Left lung (tissue), 14 donors: ENCODE measurements around the gene DDX24. TPM values are rescaled to one million over a fixed set of nuclear protein-coding genes. Genes with fewer than 3 reads are reported as not detected.

Experiments used
- ATAC-seq: fragments of 200-7000 bp; cut with Tn5 transposase; one replicate; pipeline ENCODE4 v1.9.1; 2020; ENCODE audit warnings: moderate library complexity
- DNase-seq, 4 donors: peaks; one replicate each; pipeline ENCODE4 v3.0.0-alpha.2; 2013 to 2020
- H3K27ac ChIP-seq, 2 donors: fragments of 200-600 bp; sonication (generic) in 1 of 2; one replicate each; pipeline versions ENCODE4 v1.5.0 to v1.8.0; 2020 to 2021
- H3K27me3 ChIP-seq, 2 donors: fragments of 200-600 bp; sonication (generic) in 1 of 2; one replicate each; pipeline versions ENCODE4 v1.5.0 to v1.8.0; 2020 to 2021
- H3K36me3 ChIP-seq, 2 donors: fragments of 200-600 bp; sonication (generic) in 1 of 2; one replicate each; pipeline versions ENCODE4 v1.5.0 to v1.8.0; 2020 to 2021
- H3K4me1 ChIP-seq, 2 donors: fragments of 200-600 bp; one replicate each; pipeline ENCODE4 v1.8.0; 2021
- H3K4me3 ChIP-seq, 2 donors: fragments of 200-600 bp; sonication (generic) in 1 of 2; one replicate each; pipeline versions ENCODE4 v1.5.0 to v1.8.0; 2020 to 2021; ENCODE audit warnings: mild to moderate bottlenecking in 1 of 2
- H3K9me3 ChIP-seq, 2 donors: fragments of 200-600 bp; sonication (generic) in 1 of 2; one replicate each; pipeline versions ENCODE4 v1.5.0 to v1.8.0; 2020 to 2021
- intact Hi-C, 2 donors: fragments of 100-400 bp; cut with DNase I; formaldehyde crosslinking; loops; one replicate each; pipeline versions ENCODE4 v1.11.2 to v1.14.2; 2022
- long read RNA-seq, 12 donors: library from polyadenylated mRNA in 2 of 12; unstranded in 2 of 12; transcript quantifications; one replicate each; pipeline ENCODE4 v2.0.0 and lab custom pipeline, GENCODE V29; 2019 to 2026
- polyA plus RNA-seq, 6 donors: library from polyadenylated mRNA; unstranded; fragments of 120-200 nt; gene quantifications; one replicate each; pipeline ENCODE4 v1.2.1, GENCODE V29; 2013; ENCODE audit not compliant: insufficient read length in 6 of 6
- total RNA-seq, 2 donors: library from RNA; stranded (reverse); fragmentation: NEBNext Ultra II Directional; extraction: Animal tissue kit (Norgen Biotek cat#: 25700); gene quantifications; one replicate each; pipeline ENCODE4 v1.2.1, GENCODE V29; 2021
- TF ChIP-seq, protein P1 (sequence below), 2 donors: fragments of 200-600 bp; sonication (generic) in 1 of 2; IDR thresholded peaks; one replicate each; pipeline versions ENCODE4 v1.5.0 to v1.8.0; 2021; ENCODE audit warnings: antibody characterized with exemption in 2 of 2
- donor health status: DM: no; HTN: yes; CAD: no.
- donor health status: DM: no; HTN: no; CAD: no.

DDX24 gene, protein sequence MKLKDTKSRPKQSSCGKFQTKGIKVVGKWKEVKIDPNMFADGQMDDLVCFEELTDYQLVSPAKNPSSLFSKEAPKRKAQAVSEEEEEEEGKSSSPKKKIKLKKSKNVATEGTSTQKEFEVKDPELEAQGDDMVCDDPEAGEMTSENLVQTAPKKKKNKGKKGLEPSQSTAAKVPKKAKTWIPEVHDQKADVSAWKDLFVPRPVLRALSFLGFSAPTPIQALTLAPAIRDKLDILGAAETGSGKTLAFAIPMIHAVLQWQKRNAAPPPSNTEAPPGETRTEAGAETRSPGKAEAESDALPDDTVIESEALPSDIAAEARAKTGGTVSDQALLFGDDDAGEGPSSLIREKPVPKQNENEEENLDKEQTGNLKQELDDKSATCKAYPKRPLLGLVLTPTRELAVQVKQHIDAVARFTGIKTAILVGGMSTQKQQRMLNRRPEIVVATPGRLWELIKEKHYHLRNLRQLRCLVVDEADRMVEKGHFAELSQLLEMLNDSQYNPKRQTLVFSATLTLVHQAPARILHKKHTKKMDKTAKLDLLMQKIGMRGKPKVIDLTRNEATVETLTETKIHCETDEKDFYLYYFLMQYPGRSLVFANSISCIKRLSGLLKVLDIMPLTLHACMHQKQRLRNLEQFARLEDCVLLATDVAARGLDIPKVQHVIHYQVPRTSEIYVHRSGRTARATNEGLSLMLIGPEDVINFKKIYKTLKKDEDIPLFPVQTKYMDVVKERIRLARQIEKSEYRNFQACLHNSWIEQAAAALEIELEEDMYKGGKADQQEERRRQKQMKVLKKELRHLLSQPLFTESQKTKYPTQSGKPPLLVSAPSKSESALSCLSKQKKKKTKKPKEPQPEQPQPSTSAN
- 100 to 1,000 TPM; 142 to 148 TPM for total RNA-seq
- polyA plus RNA-seq = 100 to 1,000 TPM; 127 to 143 (median 136) TPM
- long read RNA-seq, donor 1, full-length matches to known transcripts = 102 of 147 reads
- long read RNA-seq, donor 1, partial matches to known transcripts = 45 of 147 reads
- long read RNA-seq, donor 1, other reads (novel, unspliced or antisense) = 0 of 147 reads
- long read RNA-seq, donor 2, full-length matches to known transcripts = 87 of 101 reads
- long read RNA-seq, donor 2, partial matches to known transcripts = 14 of 101 reads
- long read RNA-seq, donor 2, other reads (novel, unspliced or antisense) = 0 of 101 reads
- long read RNA-seq, donor 3, full-length matches to known transcripts = 35 of 41 reads
- long read RNA-seq, donor 3, partial matches to known transcripts = 6 of 41 reads
- long read RNA-seq, donor 3, other reads (novel, unspliced or antisense) = 0 of 41 reads
- long read RNA-seq, donor 4, full-length matches to known transcripts = 51 of 57 reads
- long read RNA-seq, donor 4, partial matches to known transcripts = 6 of 57 reads
- long read RNA-seq, donor 4, other reads (novel, unspliced or antisense) = 0 of 57 reads
- long read RNA-seq, donor 5, full-length matches to known transcripts = 70 of 95 reads
- long read RNA-seq, donor 5, partial matches to known transcripts = 25 of 95 reads
- long read RNA-seq, donor 5, other reads (novel, unspliced or antisense) = 0 of 95 reads
- long read RNA-seq, donor 6, full-length matches to known transcripts = 62 of 77 reads
- long read RNA-seq, donor 6, partial matches to known transcripts = 15 of 77 reads
- long read RNA-seq, donor 6, other reads (novel, unspliced or antisense) = 0 of 77 reads
- long read RNA-seq, donor 7, full-length matches to known transcripts = 39 of 39 reads
- long read RNA-seq, donor 7, partial matches to known transcripts = 0 of 39 reads
- long read RNA-seq, donor 7, other reads (novel, unspliced or antisense) = 0 of 39 reads
- long read RNA-seq, donor 8, full-length matches to known transcripts = 82 of 143 reads
- long read RNA-seq, donor 8, partial matches to known transcripts = 33 of 143 reads
- long read RNA-seq, donor 8, other reads (novel, unspliced or antisense) = 28 of 143 reads
- long read RNA-seq, donor 9, partial matches to known transcripts = 0 of 1 reads
- long read RNA-seq, donor 9, other reads (novel, unspliced or antisense) = 0 of 1 reads
- long read RNA-seq, donor 10, full-length matches to known transcripts = 36 of 41 reads
- long read RNA-seq, donor 10, partial matches to known transcripts = 4 of 41 reads
- long read RNA-seq, donor 10, other reads (novel, unspliced or antisense) = 1 of 41 reads
- long read RNA-seq, donor 11 = 0 reads
- long read RNA-seq, donor 12, full-length matches to known transcripts = 55 of 55 reads
- long read RNA-seq, donor 12, partial matches to known transcripts = 0 of 55 reads
- long read RNA-seq, donor 12, other reads (novel, unspliced or antisense) = 0 of 55 reads

DNA sequence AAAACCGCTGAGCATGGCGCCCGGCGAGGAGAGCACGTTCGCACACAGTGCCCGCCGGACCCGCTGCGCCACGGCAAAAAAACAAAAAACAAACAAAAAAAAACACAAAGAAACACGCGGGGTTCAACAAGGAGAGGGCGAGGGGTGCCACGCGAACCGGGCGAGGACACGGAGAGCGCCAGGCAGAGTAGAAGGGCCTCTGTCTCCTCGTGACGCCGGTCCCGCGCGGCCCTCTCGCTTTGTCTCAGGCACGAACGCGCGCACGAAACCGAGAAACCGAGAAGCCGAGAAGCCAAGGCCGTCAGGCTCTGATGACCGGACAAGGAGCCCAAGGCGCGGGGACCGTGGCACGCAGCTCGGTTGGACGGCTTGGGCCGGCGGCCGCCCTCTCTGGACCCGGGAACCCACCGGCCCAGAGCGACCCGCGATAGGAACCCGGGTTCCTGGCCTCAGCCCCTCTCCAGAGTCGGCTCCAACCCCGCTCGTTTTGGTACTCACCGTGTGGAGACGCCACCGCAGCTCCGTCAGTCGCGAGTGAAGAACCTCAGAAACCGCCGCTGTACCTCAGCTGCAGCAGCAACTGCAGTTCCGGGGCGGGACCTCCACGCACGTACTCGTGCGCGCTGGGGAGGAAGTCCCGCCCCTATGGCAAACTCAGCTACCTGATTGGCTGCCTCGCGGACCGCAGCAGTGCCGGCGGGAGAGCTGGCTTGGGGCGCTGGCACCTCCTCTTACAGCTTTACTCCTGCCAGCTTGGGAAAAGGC lies at the start of gene DDX24, which contains the start of gene IFI27L1:
Gene DDX24 (minus strand): TSS at position 582 of the 765 bp plus-strand sequence. CDS start 1,460 bp downstream, outside the sequence.
Gene IFI27L1 (plus strand): TSS at position 690 of the 765 bp plus-strand sequence. CDS start 15,628 bp downstream, outside the sequence.
- intact Hi-C loops = no loop called here
- Histone ChIP-seq H3K27ac (peak within 1 kb of the TSS; percentile 90 to 94), H3K4me3 (peak within 1 kb of the TSS; percentile 90 to 91), H3K27me3 (no peaks in the 10 kb centered on the region), H3K36me3 (no peaks in the 10 kb centered on the region), H3K4me1 (peaks cover 32 to 51% of the 10 kb centered on the region in 2 donors), H3K9me3 (peaks cover 0 to 3% of the 10 kb centered on the region in 2 donors)
- ATAC-seq (peak; percentile 100), DNase-seq (peak; percentile 93 to 98 (median 98))
- TF ChIP-seq, protein P1, sequence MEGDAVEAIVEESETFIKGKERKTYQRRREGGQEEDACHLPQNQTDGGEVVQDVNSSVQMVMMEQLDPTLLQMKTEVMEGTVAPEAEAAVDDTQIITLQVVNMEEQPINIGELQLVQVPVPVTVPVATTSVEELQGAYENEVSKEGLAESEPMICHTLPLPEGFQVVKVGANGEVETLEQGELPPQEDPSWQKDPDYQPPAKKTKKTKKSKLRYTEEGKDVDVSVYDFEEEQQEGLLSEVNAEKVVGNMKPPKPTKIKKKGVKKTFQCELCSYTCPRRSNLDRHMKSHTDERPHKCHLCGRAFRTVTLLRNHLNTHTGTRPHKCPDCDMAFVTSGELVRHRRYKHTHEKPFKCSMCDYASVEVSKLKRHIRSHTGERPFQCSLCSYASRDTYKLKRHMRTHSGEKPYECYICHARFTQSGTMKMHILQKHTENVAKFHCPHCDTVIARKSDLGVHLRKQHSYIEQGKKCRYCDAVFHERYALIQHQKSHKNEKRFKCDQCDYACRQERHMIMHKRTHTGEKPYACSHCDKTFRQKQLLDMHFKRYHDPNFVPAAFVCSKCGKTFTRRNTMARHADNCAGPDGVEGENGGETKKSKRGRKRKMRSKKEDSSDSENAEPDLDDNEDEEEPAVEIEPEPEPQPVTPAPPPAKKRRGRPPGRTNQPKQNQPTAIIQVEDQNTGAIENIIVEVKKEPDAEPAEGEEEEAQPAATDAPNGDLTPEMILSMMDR (IDR thresholded peaks at IDR 0.05) = no peak

DNA sequence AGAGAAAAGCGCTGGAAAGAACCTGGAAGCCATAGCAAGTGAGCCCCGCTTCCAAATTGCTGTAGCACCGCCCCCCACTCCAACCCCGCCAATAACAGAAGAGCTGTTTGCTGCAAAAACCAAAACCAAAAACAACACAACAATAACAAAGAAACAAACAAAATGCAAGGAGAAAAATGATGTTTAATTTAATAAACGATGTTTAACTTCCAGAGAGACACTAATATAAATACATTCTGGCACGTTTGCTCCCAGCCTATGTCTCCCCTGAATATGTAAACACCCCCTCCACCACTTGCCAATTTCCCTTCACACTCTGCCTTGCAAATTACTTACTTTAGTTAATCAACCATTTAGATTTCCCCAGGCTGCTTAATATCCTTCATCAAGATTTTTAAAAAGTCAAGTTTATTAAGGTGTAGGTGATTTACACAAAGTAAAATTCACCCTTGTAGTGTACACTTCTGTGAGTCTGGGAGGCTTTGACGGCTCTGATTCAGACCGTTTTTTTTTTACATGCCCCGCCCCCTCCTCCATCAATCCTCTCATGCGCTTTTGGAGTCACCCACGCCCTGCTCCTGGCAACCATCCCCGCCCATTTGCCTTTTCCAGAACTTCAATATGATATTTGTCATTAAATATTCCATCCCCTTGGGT lies 48.9 kb upstream of the DDX24 start:
- Histone ChIP-seq H3K4me3 (peak overlapping the region; percentile 37 to 53), H3K9me3 (no peaks in the 10 kb centered on the region), H3K27me3 (peaks cover 0 to 5% of the 10 kb centered on the region in 2 donors), H3K27ac (peak overlapping the region; percentile 59 to 67), H3K36me3 (peaks cover 0 to 6% of the 10 kb centered on the region in 2 donors), H3K4me1 (peaks cover 0 to 12% of the 10 kb centered on the region in 2 donors)
- ATAC-seq (peak; percentile 70), DNase-seq (peak in 2 of 4 donors; percentile 32 to 48)
- intact Hi-C loops = loop anchor here in 1 of 2 donors (10.0 kb wide), 1 partner anchor 85 kb away; no protein-coding TSS in a partner anchor
- TF ChIP-seq, protein P1 (IDR thresholded peaks at IDR 0.05) = peak in 1 of 2 donors; percentile 3

DNA sequence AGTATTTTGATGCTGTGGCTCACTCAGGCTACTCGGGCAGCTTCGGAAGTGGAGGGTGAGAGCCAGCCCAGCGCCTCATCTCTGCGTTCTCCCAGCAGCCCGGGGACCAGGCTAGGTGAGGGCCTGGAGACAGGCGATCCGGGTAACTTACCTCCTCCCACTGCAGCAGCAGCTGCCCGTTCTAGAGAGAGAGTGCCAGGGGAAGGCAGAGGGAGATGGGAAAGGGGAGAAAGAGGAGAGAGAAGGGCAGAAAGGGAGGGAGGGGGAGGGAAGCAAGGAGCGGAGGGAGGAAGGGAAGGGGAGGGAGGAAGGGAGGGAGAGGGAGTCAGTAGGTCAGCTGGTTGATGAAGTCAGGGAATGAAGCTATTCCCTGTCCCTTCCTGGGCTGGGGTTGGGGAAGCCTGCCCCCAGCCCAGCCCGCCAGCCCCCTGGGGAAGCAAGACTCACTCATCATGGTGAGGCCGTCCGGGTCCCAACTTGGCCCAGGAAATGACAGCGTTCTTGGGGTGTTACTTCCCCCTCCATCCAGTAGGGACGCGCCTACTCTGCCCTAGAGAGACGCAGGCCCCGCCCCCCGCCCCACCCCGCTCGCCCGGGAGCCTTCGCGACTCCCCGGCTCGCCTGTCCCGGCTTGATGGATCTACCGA lies 48.2 kb upstream of the DDX24 start, which contains the start of gene IFI27L2:
Gene IFI27L2 (minus strand): TSS at position 494 of the 647 bp plus-strand sequence. CDS start 40 bp downstream, at position 454.
- peak within 1 kb of the TSS; percentile 59 to 67 for H3K27ac ChIP-seq
- intact Hi-C loops = no loop called here
- TF ChIP-seq, protein P1 (IDR thresholded peaks at IDR 0.05) = peak; percentile 32 to 33
- H3K4me3 ChIP-seq = peak within 1 kb of the TSS; percentile 37 to 53
- DNase-seq (peak; percentile 68 to 87 (median 82)), ATAC-seq (peak; percentile 96)
- no peaks in the 10 kb centered on the region for H3K9me3 ChIP-seq
- peaks cover 0 to 5% of the 10 kb centered on the region in 2 donors for H3K27me3 ChIP-seq
- H3K4me1 ChIP-seq = peaks cover 0 to 12% of the 10 kb centered on the region in 2 donors
- peaks cover 0 to 6% of the 10 kb centered on the region in 2 donors for H3K36me3 ChIP-seq
